GM18873 (cell line): ENCODE data around the gene CD52.
"Not testable (repeated sequence)": the region's sequence is repeated elsewhere in the genome, so short reads cannot be mapped to it uniquely, and the experiment has no call there.

Source experiments
- ATAC-seq: cut with Tn5 transposase; IDR thresholded peaks from one replicate; pipeline ENCODE4 v1.9.1; 2021; ENCODE audit warnings: mild to moderate bottlenecking, moderate library complexity, moderate number of reproducible peaks; ENCODE audit not compliant: unreplicated experiment, low FRiP score

Gene CD52

DNA sequence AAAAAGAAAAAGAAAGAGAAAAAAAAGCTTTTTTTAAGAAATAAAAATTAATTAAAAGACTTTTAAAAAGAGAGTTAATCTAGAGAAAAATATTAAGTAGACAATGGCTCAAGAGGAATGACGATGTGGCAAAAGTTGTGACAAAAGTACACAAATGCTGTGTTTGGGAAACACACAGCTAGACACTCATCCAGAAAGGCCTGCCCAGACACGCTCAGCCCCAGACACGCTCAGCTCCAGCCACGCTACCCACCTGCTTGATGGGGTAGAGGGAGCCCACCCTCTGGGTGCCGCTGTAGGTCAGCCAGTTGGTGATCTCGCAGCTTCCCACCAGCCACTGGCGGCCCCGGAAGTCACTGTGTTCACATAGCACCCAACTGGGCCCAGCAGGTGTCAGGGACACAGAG, 10.2 kb downstream of the CD52 start:
- no peak for ATAC-seq

DNA sequence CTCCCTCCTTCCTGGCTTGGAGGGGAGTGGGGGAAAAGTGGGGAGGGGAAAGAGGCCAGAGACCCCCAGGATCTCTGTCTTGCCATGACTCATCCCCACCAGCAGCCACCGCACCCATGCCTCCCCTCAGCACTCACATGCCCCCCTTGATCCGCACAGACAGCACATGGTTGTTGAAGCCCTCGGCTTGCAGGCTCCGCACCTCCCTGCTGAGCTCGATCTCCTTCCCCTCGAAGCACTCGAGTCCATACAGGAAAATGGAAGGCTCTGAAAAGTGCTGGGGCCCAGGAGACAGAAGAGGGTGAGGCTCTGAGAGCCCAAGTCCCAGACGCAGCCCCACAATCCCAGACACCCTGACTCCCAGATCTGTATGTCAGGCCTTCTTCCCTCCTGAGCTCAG, 10.8 kb downstream of the CD52 start:
- ATAC-seq = no peak

DNA sequence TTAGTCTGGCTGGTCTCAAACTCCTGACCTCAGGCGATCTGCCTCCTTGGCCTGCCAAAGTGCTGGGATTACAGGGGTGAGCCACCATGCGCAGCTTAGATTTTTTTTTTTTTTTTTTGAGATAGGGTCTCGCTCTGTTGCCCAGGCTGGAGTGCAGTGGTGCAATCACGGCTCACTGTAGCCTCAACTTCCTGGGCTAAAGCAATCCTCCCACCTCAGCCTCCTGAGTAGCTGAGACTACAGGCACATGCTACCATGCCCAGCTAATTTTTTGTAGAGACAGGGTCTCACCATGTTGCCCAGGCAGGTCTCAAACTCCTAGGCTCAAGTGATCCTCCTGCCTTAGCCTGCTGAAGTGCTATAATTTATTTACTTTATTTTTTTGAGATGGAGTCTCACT, 11.6 kb downstream of the CD52 start:
- ATAC-seq = not testable (repeated sequence)

DNA sequence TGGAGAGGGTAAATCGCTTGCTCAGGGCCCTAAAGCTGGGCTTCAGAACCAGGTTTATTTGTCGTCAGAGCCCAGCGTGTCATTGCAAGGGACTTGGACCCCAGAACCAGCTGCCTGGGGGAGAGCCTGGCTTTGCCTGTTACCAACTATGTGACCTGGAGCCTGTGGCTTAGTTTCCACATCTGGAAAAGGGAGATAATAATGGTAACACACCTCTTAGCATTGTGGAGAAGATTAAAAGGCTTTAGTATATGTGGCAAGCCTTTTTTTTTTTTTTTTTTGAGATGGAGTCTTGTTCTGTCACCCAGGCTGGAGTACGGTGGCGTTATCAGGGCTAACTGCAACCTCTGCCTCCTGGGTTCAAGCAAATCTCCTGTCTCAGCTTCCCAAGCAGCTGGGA, 12.5 kb downstream of the CD52 start:
- no peak for ATAC-seq

DNA sequence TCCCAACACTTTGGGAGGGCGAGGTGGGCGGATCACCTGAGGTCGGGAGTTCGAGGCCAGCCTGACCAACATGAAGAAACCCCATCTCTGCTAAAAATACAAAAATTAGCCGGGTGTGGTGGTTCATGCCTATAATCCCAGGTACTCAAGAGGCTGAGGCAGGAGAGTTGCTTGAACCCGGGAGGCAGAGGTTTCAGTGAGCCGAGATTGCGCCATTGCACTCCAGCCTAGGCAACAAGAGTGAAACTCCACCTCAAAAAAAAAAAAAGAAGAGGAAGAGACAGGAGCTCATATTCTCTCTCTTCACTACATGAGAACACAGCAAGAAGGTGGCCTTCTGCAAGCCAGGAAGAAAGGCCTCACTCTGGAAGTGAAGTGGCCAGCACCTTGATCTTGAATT, 15.6 kb downstream of the CD52 start:
- ATAC-seq = not testable (repeated sequence)

DNA sequence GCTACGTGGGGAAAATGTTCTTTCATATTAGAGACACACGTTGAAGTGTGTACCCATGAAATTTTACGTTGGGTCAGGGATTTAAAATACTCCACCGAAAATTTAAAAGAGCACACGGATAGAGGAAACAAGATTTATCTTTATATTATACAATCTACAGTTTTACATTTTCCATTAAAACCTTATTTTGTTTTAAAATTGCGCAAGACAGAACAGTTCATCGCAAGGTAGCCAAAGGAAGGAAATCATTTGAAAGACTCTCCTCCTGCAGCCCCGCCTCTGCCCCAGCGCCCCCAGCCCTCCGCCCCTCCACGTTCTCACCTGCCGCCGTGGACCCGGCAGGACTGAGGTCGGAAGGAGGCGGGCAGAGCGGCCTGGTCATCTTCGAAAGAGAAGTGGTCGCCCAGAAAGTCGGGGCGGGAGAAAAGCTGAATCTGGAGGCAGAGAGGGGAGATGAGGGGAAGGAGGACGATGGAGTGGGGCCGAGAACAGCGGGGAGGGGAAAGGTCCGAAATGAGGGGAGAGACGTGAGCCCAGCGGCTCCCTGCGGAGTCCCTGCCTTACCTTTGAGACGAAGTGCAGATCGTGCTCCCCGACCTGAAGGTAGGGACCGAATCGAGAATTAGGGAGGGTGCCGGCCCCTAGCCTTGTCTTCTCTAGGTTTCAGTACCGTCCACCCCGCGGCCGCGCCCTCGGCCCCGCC, 18.2 kb downstream of the CD52 start:
- no peak for ATAC-seq

DNA sequence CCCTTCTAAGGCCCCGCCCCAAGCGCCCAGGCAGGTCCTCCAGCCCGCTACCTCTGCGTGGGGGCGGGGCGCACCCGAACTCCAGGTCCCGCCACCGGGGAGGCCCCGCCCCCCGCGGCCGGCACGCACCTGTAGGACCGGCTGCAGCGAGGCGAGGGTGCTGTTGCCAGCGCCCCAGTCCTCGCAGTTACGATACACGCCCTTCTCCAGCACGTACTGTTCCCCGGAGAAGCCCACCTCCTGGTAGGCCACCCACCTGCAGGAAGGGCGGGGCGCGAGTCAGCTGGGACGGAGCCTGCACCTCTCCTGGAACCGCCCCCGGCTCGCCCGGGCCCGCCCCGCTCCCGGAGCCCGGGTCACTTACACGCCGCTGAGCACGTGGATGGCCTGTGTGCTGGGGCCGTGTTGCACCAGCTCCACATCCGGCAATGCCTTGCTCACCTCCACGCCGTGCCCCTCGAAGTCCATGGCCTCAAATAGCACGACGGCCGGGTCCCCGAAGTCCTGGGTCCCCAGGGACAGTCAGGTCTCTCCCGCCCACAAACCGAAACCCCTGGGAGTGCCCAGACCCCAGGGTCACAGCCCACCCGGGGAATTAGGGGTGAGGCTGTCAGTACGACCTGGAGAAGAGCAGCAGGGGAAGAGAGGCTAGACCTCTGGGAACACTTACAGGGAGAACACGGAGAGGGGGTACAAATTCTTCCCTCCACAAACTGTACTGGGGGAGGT, 18.9 kb downstream of the CD52 start:
- no peak for ATAC-seq

DNA sequence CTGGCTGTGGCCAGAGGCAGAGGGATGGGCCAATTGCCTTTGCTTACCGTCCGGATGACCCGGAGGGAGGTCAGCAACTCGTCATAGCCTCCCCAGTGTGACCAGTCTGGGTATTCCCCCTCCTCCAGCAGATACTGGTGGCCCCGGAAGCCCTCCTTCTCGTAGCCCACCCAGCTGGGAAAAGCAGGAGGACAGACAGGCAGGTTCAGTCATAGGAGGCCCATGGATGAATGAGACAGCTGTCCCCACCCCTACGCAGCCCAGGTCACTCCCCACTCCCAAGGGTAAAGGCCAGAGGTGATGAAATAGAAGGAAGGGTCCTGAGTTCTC, 19.4 kb downstream of the CD52 start:
- ATAC-seq = no peak

DNA sequence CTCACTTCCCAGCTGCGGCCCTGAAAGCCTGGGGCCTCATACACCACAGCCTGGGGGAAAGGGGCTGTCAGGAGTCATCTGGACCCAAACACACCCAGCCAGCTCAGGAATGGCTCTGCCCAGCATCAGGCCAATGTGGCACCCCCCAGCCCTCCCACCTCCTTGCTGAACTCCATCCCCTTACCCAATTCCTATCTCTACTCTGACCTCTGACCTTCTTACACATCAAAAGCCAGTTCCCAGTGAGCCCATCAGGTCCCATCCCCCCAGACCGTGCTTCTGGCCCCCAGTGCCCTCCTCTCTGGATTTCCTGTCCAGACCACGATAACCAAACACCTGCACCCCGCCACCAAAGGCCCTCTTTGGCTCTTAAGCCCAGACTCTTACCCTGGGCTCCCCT, 19.9 kb downstream of the CD52 start:
- ATAC-seq = no peak

DNA sequence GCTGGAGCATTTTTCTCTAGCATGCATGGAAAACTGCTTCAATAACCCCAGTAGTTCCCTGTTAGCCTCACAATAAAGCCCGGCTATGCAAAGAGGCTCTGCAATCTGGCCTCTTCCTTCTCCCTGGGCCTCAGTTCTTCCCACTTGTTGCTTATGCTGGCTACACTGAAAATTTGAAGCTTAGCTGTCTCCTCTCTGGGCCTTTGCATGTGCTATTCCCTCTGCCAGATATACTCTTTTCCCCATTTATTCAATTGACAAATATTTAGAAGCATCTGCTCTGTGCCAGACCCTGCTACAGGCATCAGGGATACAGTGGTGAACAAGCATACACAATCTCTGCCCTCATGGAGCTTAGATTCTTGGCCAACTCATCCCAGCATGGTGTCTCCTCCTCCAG, 20.9 kb downstream of the CD52 start:
- ATAC-seq = no peak

DNA sequence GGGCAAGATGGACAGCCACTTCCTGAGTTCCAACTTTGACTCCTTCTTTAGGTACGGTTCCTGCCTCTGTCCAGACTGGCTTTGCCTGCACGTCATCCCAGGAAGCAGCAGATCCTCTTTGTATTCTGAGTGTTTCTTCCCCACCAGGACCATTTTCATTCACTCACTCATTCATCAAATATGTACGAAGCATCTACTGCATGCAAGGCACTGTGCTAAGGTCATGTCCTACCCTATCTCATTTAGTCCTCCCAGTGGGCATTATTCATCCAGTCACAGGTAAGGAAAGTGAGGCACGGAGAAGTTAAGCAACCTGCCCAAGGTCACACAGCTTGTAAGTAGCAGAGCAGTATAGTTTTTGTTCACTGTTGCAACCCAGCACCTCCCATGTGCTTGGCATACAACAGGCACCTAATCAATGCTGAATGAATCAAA, 22.3 kb downstream of the CD52 start:
- no peak for ATAC-seq

DNA sequence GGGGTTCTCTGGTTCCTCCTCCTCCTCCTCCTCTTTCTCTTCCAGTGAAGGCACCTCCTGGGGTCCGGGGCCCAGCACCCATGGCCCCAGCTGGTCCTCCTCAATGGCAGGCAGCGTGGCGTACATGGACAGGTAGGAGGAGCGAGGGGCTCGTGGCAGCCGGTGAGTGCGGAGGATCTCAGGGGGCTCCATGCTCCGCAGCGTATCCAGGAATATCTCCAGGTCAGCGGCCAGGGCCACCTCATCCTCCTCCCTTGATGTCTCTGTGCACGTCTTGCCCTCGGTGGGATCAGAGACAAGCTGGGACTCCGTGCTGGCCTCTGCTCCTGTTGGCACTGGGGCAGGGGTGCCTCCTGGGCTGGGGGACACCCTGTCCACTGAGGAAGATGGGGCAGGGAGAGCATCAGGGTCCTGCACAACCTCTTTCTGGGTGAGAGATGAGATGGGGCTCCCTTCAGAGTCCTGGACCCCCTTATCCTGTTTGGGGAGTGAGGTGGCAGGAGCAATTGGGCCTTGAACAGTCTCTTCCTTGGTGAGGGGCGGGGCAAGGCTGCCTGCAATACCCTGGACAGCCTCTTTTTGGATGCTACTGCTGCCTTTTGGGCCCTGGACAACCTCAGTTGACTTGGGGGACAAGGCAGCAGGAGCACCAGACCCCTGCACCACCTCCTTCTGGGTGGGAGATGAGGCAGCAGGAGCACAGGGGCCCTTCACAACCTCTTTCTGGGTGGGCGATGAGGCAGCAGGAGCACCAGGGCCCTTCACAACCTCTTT, 26.6 kb downstream of the CD52 start:
- no peak for ATAC-seq

DNA sequence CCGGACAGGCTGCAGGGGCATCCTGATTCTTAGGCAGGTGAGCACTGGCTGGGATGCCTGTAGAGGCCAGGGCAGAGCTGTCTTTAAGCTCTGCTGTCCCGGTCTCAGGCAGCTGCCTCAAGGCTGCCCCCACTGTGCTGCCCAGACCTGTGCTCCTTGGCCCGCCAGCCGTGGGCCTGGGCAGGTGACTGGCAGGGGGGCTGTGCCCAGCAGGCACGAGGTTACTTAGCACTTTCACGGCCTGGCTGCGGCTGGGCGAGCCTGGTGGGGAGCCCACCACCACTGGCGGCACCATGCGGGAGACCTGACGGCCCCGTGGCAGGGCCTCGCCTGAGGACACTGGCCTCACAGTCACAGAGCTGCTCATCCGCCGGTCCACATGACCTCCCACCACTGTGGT, 28.0 kb downstream of the CD52 start:
- no peak for ATAC-seq

DNA sequence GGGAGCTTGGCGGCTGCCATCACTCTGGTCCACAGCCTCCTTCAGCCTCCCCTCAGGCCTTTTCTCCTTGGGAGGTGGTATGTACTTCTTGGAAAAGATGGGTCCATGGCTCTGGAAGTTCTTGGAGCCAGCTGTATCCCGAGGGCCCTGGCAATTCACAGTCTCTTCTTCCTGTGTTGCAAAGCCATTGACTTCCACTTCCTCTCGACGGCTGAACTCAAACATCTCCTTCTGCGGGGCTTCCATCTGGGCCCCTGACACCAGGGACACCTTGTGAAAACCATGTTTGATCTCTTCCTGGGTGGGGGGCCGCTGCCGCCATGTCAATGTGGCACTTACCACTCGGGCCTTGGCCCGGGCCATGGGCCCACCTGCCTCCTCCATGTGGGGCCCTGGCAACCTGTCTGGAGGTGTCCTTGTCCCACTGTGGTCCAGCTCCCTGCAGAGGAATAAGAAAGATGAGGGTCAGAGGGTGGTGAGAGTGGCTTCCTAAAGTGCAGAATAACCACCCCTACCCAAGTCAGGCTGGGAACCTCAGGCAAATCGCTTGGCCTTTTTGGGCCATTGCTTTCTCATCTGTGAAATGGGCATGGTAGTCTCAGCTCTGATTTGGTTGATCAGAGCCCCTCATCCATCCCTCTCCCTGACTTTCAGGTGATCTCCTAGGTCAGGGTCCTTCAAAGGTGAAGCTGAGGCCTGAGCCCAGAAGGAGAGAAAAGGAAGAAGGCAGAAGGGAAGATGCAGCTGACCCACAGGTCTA, 28.7 kb downstream of the CD52 start:
- no peak for ATAC-seq

DNA sequence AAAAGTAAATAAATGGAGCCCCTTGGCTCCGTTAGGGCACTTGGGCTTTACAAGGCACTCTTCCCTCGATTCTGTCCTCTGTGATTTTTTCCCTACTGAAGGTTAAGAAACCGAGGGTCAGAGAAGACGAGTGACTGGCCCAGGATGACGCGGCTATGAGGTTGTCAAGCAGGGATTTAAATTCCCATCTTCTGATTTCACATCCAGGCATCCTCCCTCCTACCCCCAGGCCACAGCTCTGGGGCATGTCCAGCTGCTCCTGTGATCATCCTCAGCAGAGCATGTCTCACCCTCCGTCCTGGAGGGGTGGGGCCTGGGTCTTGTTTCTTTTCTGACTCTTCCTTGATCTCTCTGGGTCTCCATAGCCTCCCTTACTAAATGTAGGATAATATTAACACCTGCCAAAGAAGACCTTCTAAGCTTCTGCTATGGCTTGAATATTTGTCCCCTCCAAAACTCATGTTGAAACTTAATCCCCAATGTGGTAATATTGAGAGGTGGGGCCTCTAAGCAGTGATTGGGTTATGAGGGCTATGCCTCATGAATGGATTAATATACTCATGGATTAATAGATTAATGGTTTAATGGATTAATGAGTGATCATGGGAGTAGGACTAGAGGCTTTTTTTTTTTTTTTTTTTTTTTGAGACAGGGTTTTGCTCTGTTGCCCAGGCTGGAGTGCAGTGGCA, 31.6 kb downstream of the CD52 start:
- no peak for ATAC-seq

DNA sequence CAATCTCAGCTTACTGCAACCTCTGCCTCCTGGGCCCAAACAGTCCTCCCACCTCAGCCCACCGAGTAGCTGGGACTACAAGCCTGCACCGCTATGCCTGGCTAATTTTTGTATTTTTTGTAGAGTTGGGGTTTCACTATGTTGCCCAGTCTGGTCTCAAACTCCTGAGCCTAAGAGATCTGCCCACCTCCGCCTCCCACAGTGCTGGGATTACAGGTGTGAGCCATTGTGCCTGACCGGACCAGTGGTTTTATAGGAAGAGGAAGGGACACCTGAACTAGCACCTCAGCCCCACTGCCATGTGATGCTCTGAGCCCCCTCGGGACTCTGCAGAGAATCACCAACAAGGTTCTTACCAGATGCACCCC, 32.1 kb downstream of the CD52 start:
- ATAC-seq = no peak

DNA sequence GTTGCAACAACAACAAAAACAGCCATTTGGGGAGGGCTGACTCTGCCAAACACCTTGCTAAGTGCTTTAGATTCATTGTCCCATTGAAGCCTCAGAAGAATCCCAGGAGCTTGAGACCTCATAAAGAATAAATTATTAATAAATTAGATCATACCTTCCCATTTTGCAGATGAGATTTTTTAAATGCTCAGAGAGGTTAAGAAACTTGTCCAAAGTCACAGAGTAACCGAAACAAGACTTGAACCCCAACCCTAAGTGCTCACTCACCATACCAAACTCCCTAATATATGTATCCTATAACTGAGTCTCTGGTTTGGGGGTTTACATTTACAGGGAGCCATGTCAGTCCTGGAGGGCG, 32.6 kb downstream of the CD52 start:
- no peak for ATAC-seq

DNA sequence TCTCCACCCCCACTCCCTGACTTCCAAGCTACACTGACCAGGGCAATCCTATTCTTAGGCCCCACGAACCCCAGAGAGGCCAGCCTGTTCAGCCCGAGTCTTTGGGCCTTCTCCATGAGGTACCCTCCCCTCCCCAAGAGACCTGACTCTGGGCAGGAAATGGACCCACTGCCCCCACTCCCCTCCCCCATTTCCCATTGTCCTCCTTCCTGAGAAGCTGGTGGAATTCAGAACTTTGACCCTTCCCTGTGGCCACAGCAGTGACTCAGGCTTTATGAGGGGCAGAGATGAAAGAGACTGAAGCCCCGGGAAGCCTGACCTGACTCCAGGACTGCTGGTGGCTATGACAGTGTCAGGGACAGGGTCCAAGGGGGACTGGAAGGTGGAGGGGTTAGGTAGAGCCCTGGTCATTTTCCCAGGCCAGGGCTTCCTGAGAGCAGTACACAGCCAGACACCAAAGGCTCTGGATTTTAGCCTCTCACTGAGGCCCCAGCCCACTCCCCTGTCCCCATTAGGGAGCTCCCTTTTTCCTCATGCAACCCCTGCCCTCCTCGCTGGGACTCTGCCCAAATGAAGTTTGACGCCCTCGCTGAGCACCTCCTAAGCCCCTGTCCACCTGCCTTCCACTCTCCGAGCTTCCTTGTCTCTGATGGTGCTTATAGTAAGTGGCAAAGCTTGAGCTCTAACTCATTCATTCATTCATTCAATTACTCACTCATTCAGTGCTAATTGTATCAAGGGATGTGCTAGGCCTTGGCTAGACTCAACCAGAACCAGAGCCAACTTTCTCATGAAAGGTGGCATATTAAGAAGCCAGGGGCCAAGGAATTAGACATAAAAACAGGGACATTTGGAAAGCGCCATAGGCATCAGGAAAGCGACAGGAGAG, 33.2 kb downstream of the CD52 start:
- ATAC-seq = no peak

DNA sequence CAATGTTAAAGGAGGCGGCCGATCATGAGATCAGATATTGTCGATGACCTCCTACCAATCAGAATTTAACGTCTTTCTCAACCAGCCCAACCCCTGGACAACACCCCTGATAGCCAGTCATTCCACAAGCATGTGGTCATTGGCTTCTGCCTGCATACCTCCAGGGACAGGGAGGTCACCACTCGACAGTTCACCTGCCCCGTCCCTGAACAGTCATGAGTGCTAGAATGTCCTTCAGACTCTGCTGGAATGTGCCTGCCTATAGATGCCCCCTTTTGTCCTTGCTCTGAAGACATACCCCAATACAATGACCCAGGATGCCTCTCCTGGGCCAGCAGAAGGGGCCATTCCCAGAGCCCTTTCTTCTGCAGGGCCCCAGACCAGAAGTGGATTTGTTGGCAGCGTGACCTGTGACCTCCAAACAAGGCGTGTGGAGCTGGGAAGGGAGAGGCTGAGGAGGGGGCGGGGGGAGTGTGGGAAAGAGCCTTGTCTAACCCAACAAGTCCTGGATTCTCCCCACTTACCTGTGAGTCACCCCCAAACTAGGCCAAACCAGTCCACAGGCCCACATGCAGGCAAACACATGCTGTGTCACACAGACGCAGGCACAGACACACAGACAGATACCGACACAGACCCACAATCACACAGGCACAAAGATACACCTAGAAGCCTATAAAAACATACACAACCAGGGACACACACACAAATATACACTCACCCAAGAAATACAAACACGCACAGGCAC, 34.0 kb downstream of the CD52 start:
- ATAC-seq = no peak
